Measurements from ENCODE around the gene OR5H15.

OR5H15 gene

GRCh38 chr3:98151241-98151640, 15.3 kb upstream of the OR5H15 start:
- POLR2A ChIA-PET (ENCODE audit: low non-redundant PET), result no interaction called here
- no peak overlapping the region for H3K27ac ChIP-seq
- DNase-seq (ENCODE audit: low spot score), result no peak
- TF ChIP-seq CTCF (conservative IDR thresholded peaks at IDR 0.05; ENCODE audit: low read depth), result no peak
- CTCF ChIA-PET, result no interaction called here

GRCh38 chr3:98171071-98171470, 4.6 kb downstream of the OR5H15 start:
- H3K27ac ChIP-seq, result no peak overlapping the region
- TF ChIP-seq CTCF (conservative IDR thresholded peaks at IDR 0.05; ENCODE audit: low read depth), result no peak
- DNase-seq (ENCODE audit: low spot score), result no peak
- CTCF ChIA-PET, result no interaction called here
- POLR2A ChIA-PET (ENCODE audit: low non-redundant PET), result no interaction called here

- H3K27ac ChIP-seq, result no peak overlapping the region
- no peak for TF ChIP-seq CTCF (conservative IDR thresholded peaks at IDR 0.05; ENCODE audit: low read depth)
- POLR2A ChIA-PET (ENCODE audit: low non-redundant PET), result no interaction called here
- no peak for DNase-seq (ENCODE audit: low spot score)
- CTCF ChIA-PET, result interaction anchor here (0.8 kb wide), 1 partner anchor 133 kb away, joined by 3 read pairs; no protein-coding TSS in a partner anchor
Observed at GRCh38 chr3:98172621-98173020, 6.1 kb downstream of the OR5H15 start.

GRCh38 chr3:98180319-98180890, 13.9 kb downstream of the OR5H15 start:
- no peak for DNase-seq (ENCODE audit: low spot score)

GRCh38 chr3:98182196-98182595, 15.7 kb downstream of the OR5H15 start:
- no peak overlapping the region for H3K27ac ChIP-seq
- ChIA-PET POLR2A (ENCODE audit: low non-redundant PET) (no interaction called here), CTCF (no interaction called here)
- DNase-seq (ENCODE audit: low spot score), result no peak
- no peak for TF ChIP-seq CTCF (conservative IDR thresholded peaks at IDR 0.05; ENCODE audit: low read depth)

More at GRCh38 chr3:98180319-98180890, 13.9 kb downstream of the OR5H15 start:
- no peak overlapping the region for H3K27ac ChIP-seq
- TF ChIP-seq CTCF (conservative IDR thresholded peaks at IDR 0.05; ENCODE audit: low read depth), result no peak
- ChIA-PET POLR2A (ENCODE audit: low non-redundant PET) (no interaction called here), CTCF (no interaction called here)

- peak; percentile 2 for DNase-seq (ENCODE audit: low spot score)
- H3K27ac ChIP-seq, result no peak overlapping the region
- ChIA-PET CTCF (interaction anchor here (0.6 kb wide), 1 partner anchor 124 kb away, joined by 3 read pairs; no protein-coding TSS in a partner anchor), POLR2A (ENCODE audit: low non-redundant PET) (no interaction called here)
- TF ChIP-seq CTCF (conservative IDR thresholded peaks at IDR 0.05; ENCODE audit: low read depth), result no peak
Observed at GRCh38 chr3:98185180-98185579, 18.7 kb downstream of the OR5H15 start.
